ENCODE measurements around the gene TRMT2B. TPM values are rescaled to one million over a fixed set of nuclear protein-coding genes. Genes with fewer than 3 reads are reported as not detected.

TRMT2B gene
- total RNA-seq = 10 to 100 TPM; 11.3 to 22.7 (median 16.7) TPM

- Histone ChIP-seq H3K27me3 (no peaks in the 10 kb centered on the region), H3K4me1 (peaks cover 0 to 20% (median 0%) of the 10 kb centered on the region in 3 donors), H3K27ac (peak within 1 kb of the TSS; percentile 72 to 89 (median 87)), H3K9me3 (no peaks in the 10 kb centered on the region), H3K4me3 (peak within 1 kb of the TSS; percentile 56 to 65), H3K36me3 (no peaks in the 10 kb centered on the region)
- peak in 1 of 2 donors; percentile 7 for TF ChIP-seq POLR2A (IDR thresholded peaks at IDR 0.05)
- peak; percentile 42 for TF ChIP-seq POLR2AphosphoS5 (IDR thresholded peaks at IDR 0.05)
- TF ChIP-seq EP300 (IDR thresholded peaks at IDR 0.05) = no peak
- TF ChIP-seq CTCF (IDR thresholded peaks at IDR 0.05) = no peak
- WGBS, 2 donors (ENCODE audit: low coverage in 1 of 2) = 0 to 29% methylated on average over 7 to 30 of the region's 43 CpGs
- ATAC-seq = peak; percentile 94
Measured at GRCh38 chrX:101051549-101052302, at the start of gene TRMT2B. TSS of gene TRMT2B (minus strand) at chrX:101052111. CDS start at chrX:101042289, 9,822 bp downstream.

- peak within 1 kb of the TSS; percentile 79 to 98 (median 83) for H3K27ac ChIP-seq
- peak within 1 kb of the TSS; percentile 49 to 64 for H3K4me3 ChIP-seq
- WGBS, 2 donors (ENCODE audit: low coverage in 1 of 2) = 0 to 52% methylated on average over 1 to 14 of the region's 48 CpGs
- H3K36me3 ChIP-seq = no peaks in the 10 kb centered on the region
- TF ChIP-seq EP300 (IDR thresholded peaks at IDR 0.05) (no peak), POLR2AphosphoS5 (IDR thresholded peaks at IDR 0.05) (peak; percentile 63), POLR2A (IDR thresholded peaks at IDR 0.05) (peak; percentile 24 to 29), CTCF (IDR thresholded peaks at IDR 0.05) (peak in 1 of 4 experiments; percentile 13)
- H3K27me3 ChIP-seq = no peaks in the 10 kb centered on the region
- H3K4me1 ChIP-seq = no peaks in the 10 kb centered on the region
- H3K9me3 ChIP-seq = no peaks in the 10 kb centered on the region
- ATAC-seq = peak; percentile 99
Measured at GRCh38 chrX:101097546-101098453, 45.9 kb upstream of the TRMT2B start, which contains the start of gene CENPI. TSS of gene CENPI (plus strand) at chrX:101098204. CDS start at chrX:101101071, 2,867 bp downstream.

GRCh38 chrX:101091817-101092216 is 39.9 kb upstream of the TRMT2B start:
- TF ChIP-seq POLR2A (IDR thresholded peaks at IDR 0.05) (no peak), POLR2AphosphoS5 (IDR thresholded peaks at IDR 0.05) (no peak), CTCF (IDR thresholded peaks at IDR 0.05) (no peak), EP300 (IDR thresholded peaks at IDR 0.05) (no peak)
- Histone ChIP-seq H3K4me3 (no peak overlapping the region), H3K27me3 (no peaks in the 10 kb centered on the region), H3K27ac (no peak overlapping the region), H3K9me3 (no peaks in the 10 kb centered on the region), H3K4me1 (no peaks in the 10 kb centered on the region), H3K36me3 (no peaks in the 10 kb centered on the region)
- ATAC-seq = no peak
- no CpG with 5 or more reads among the region's 1 CpG for WGBS, 2 donors (ENCODE audit: low coverage in 1 of 2)

GRCh38 chrX:101081231-101081630 is 29.3 kb upstream of the TRMT2B start:
- peak overlapping the region in 1 of 2 donors; percentile 55 for H3K4me3 ChIP-seq
- H3K4me1 ChIP-seq = peaks cover 0 to 12% (median 0%) of the 10 kb centered on the region in 3 donors
- no peaks in the 10 kb centered on the region for H3K27me3 ChIP-seq
- H3K27ac ChIP-seq = peak overlapping the region in 1 of 4 donors; percentile 75
- TF ChIP-seq EP300 (IDR thresholded peaks at IDR 0.05) (no peak), POLR2AphosphoS5 (IDR thresholded peaks at IDR 0.05) (no peak), CTCF (IDR thresholded peaks at IDR 0.05) (no peak)
- H3K36me3 ChIP-seq = no peaks in the 10 kb centered on the region
- no peaks in the 10 kb centered on the region for H3K9me3 ChIP-seq
- 17 to 36% methylated on average over 1 to 3 of the region's 3 CpGs for WGBS, 2 donors (ENCODE audit: low coverage in 1 of 2)
- no peak for ATAC-seq
